ENCODE data around the gene RBM34. TPM values are rescaled to one million over a fixed set of nuclear protein-coding genes. Genes with fewer than 3 reads are reported as not detected.
A peak's percentile ranks its signal among the peaks of the same experiment; 100 is the strongest.

The RBM34 gene
- total and polyA plus RNA-seq, 10 of the 15 experiments (the other 5 are each of a cell fraction or from before 2014, with no cell fraction given): 46.4 to 132 (median 109) TPM

DNA sequence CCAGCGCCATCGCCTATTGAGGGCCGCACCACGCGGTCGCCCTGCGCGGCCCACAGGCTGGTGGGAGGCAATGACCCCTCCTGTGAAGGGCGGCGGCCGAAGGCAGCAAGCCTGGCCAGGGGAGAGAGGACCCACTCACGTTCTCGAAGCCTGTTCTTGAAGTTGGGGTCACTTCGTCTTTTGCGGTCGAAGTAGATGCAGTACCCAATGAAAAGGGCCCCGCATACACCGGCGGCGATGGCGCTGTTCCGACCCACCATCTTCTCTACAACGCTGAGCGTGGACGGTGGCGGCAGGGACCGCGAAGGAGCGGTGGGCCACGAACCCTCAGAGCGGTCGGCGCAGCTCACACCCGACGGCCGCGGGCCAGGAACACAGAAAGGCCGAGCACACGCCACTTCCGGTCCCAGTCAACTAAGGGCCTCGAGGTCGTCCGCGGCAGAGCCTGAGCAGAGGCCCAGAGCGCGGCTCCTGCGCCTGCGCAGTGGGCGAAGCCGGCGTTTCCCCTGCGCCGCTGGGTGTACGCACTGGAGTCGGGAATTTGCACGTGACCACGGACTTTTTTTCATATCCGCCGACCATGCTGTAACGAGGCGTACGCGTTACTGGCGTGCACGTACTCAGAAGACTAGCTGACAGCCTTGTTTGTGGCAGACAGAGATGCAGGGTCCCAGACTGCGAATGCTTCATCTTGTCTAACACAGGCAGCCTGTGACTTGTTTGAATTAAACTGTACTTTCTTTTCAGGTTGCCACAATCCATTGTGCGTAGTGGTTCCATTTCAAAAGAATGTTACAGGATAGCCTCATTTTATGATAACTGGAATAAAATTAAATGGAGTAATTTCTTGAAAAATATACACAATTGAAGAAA is 32.4 kb downstream of the RBM34 start, which contains the start of gene TOMM20:
Gene TOMM20, minus strand, starts transcription at position 382 of the 873 bp plus-strand sequence. Its CDS starts 122 bp downstream, at position 260.
- peak within 1 kb of the TSS; percentile 89 for H2AFZ ChIP-seq (ENCODE audit: control insufficient read depth, low read depth, low read length)
- no peaks in the 10 kb centered on the region for H3K9me3 ChIP-seq (replicated peaks; ENCODE audit: control insufficient read depth, insufficient read depth, low read length)
- peak within 1 kb of the TSS; percentile 94 for H3K9ac ChIP-seq (ENCODE audit: control insufficient read depth, insufficient read depth, low read length)
- POLR2A ChIA-PET: interaction anchor here (0.5 to 1.3 kb wide), 2 partner anchors 25 to 32 kb away, joined by 3 to 6 read pairs; partner anchors contain the start of gene RBM34
- H4K20me1 ChIP-seq (ENCODE audit: control insufficient read depth, insufficient read depth): no peaks in the 10 kb centered on the region
- BruUV-seq (replicated peaks): TSS peak; percentile 68
- peak within 1 kb of the TSS; percentile 87 for H3K4me2 ChIP-seq (ENCODE audit: control insufficient read depth, insufficient read depth)
- intact Hi-C loops (cut with micrococcal nuclease; ENCODE audit: unreplicated experiment): loop anchor here (2.0 to 5.0 kb wide), 3 partner anchors 24 to 199 kb away; partner anchors contain the start of genes ARID4B, GGPS1 and RBM34
- peak; percentile 92 for ATAC-seq
- SMC1A ChIA-PET (ENCODE audit: uncharacterized antibody, unreplicated experiment): interaction anchor here (1.3 to 2.5 kb wide), 3 partner anchors 11 to 23 kb away, joined by 4 to 18 read pairs (median 5); no protein-coding TSS in a partner anchor
- peaks cover 2 to 20% of the 10 kb centered on the region in 2 experiments for H3K36me3 ChIP-seq (ENCODE audit: control insufficient read depth in 2 of 2, insufficient read depth in 2 of 2, low read length in 1 of 2)
- peak; percentile 95 for DNase-seq (ENCODE audit: low read depth, low spot score)
- in situ Hi-C loops (cut with MboI): no loop called here
- CTCF ChIA-PET: interaction anchor here (1.2 to 2.1 kb wide), 2 partner anchors 24 to 28 kb away, joined by 6 read pairs; no protein-coding TSS in a partner anchor
- H3K27me3 ChIP-seq (replicated peaks in 1 of 2; ENCODE audit: control insufficient read depth in 2 of 2, insufficient read depth in 2 of 2, low read length in 1 of 2): no peaks in the 10 kb centered on the region
- peak within 1 kb of the TSS; percentile 90 for H3K4me3 ChIP-seq
- H3K27ac ChIP-seq (ENCODE audit: control insufficient read depth, insufficient read depth): peak within 1 kb of the TSS; percentile 90
- H3K4me1 ChIP-seq (ENCODE audit: control insufficient read depth, insufficient read depth, low read length): 0 out of 2 replicates have a peak, but pooled peaks cover 3% of the 10 kb centered on the region
- RAD21 ChIA-PET (ENCODE audit: unreplicated experiment): interaction anchor here (1.3 to 2.1 kb wide), 2 partner anchors 23 to 288 kb away, joined by 4 to 10 read pairs; no protein-coding TSS in a partner anchor
- 2% methylated on average over 67 of the region's 67 CpGs for WGBS (ENCODE audit: insufficient coverage, insufficient replicate concordance, low lambda C conversion rate, missing lambda C conversion rate)
- H3K79me2 ChIP-seq (ENCODE audit: control insufficient read depth, insufficient read depth, low read length): peaks cover 53% of the 10 kb centered on the region
- peak; percentile 90 for FAIRE-seq
- TF ChIP-seq SP1 (IDR thresholded peaks at IDR 0.05; ENCODE audit: low read depth, low read length): no peak
- TF ChIP-seq TCF12 (IDR thresholded peaks at IDR 0.05; ENCODE audit: low read depth, low read length): 0 out of 2 replicates have a peak, but pooled peaks have one; percentile 22
- peak; percentile 85 for TF ChIP-seq CREM (IDR thresholded peaks at IDR 0.05; ENCODE audit: low read depth)
- TF ChIP-seq, protein P1, sequence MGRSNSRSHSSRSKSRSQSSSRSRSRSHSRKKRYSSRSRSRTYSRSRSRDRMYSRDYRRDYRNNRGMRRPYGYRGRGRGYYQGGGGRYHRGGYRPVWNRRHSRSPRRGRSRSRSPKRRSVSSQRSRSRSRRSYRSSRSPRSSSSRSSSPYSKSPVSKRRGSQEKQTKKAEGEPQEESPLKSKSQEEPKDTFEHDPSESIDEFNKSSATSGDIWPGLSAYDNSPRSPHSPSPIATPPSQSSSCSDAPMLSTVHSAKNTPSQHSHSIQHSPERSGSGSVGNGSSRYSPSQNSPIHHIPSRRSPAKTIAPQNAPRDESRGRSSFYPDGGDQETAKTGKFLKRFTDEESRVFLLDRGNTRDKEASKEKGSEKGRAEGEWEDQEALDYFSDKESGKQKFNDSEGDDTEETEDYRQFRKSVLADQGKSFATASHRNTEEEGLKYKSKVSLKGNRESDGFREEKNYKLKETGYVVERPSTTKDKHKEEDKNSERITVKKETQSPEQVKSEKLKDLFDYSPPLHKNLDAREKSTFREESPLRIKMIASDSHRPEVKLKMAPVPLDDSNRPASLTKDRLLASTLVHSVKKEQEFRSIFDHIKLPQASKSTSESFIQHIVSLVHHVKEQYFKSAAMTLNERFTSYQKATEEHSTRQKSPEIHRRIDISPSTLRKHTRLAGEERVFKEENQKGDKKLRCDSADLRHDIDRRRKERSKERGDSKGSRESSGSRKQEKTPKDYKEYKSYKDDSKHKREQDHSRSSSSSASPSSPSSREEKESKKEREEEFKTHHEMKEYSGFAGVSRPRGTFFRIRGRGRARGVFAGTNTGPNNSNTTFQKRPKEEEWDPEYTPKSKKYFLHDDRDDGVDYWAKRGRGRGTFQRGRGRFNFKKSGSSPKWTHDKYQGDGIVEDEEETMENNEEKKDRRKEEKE (IDR thresholded peaks at IDR 0.05): 0 out of 2 replicates have a peak, but pooled peaks have one; percentile 2
- TF ChIP-seq CREB1 (IDR thresholded peaks at IDR 0.05; ENCODE audit: low read depth): peak; percentile 87
- peak; percentile 88 for TF ChIP-seq TAF1 (IDR thresholded peaks at IDR 0.05; ENCODE audit: borderline replicate concordance, low read depth, low read length)
- TF ChIP-seq RAD51 (IDR thresholded peaks at IDR 0.05): peak; percentile 91
- TF ChIP-seq BMI1 (IDR thresholded peaks at IDR 0.05; ENCODE audit: borderline replicate concordance): 0 out of 2 replicates have a peak, but pooled peaks have one; percentile 14
- TF ChIP-seq, protein P2, sequence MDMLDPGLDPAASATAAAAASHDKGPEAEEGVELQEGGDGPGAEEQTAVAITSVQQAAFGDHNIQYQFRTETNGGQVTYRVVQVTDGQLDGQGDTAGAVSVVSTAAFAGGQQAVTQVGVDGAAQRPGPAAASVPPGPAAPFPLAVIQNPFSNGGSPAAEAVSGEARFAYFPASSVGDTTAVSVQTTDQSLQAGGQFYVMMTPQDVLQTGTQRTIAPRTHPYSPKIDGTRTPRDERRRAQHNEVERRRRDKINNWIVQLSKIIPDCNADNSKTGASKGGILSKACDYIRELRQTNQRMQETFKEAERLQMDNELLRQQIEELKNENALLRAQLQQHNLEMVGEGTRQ (IDR thresholded peaks at IDR 0.05; ENCODE audit: borderline replicate concordance, low read depth, low read length): peak; percentile 67
- no peak for TF ChIP-seq WRNIP1 (IDR thresholded peaks at IDR 0.05; ENCODE audit: borderline replicate concordance, low read depth, low read length)
- TF ChIP-seq NR2C1 (IDR thresholded peaks at IDR 0.05): peak; percentile 41; the same call in 1 of the 2 replicates
- no peak for TF ChIP-seq ZSCAN29 (IDR thresholded peaks at IDR 0.05)
- peak; percentile 97 for TF ChIP-seq POLR2AphosphoS5 (IDR thresholded peaks at IDR 0.05; ENCODE audit: low read length)
- TF ChIP-seq SRF (IDR thresholded peaks at IDR 0.05; ENCODE audit: low read depth in 2 of 2, low read length in 2 of 2): 0 out of 4 replicates have a peak, but pooled peaks of 1 of the 2 experiments have one; percentile 6
- peak; percentile 87; the same call in 1 of the 2 replicates for TF ChIP-seq ZNF207 (IDR thresholded peaks at IDR 0.05; ENCODE audit: borderline replicate concordance)
- TF ChIP-seq DPF2 (IDR thresholded peaks at IDR 0.05): peak; percentile 48; the same call in 1 of the 2 replicates
- TF ChIP-seq, protein P3, sequence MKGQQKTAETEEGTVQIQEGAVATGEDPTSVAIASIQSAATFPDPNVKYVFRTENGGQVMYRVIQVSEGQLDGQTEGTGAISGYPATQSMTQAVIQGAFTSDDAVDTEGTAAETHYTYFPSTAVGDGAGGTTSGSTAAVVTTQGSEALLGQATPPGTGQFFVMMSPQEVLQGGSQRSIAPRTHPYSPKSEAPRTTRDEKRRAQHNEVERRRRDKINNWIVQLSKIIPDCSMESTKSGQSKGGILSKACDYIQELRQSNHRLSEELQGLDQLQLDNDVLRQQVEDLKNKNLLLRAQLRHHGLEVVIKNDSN (IDR thresholded peaks at IDR 0.05; ENCODE audit: borderline replicate concordance, extremely low read length, insufficient read depth, low read depth, low read length): peak; percentile 79
- peak; percentile 96 for TF ChIP-seq NRF1 (conservative IDR thresholded peaks at IDR 0.05; ENCODE audit: low read depth, low read length)

Data from GM12878 (cell line).